ENCODE measurements around the gene CSRNP2. TPM values are rescaled to one million over a fixed set of nuclear protein-coding genes. Genes with fewer than 3 reads are reported as not detected.
A peak's percentile ranks its signal among the peaks of the same experiment; 100 is the strongest.

CSRNP2 gene
- total and polyA plus RNA-seq, 2 experiments from 2014 or later = 6.9 to 30.9 TPM

DNA sequence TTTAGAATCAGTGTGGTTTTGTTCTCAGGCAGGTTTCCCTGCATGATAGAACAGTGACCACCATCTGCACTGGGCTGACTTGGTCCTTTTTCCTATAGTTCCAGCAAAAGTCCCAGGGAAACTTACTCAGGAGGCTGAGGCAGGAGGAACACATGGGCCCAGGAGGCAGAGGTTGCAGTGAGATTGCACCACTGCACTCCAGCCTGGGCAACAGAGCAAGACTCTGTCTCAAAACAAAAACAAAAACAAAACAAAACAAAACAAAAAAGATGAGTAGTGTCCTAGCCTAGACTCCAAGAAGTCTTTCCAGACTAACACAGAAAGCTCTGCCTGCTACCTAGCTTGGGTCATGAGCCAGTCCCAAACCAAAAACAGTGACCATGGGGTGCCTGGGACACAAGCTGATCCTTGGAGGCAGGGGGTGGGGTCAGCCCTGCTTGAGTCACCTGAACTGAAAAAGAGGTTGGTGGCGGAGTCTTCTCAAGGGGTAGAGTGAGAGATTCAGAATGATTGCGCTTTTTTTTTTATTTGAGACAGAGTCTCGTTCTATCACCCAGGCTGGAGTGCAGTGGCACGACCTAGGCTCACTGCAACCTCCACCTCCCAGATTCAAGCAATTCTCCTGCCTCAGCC lies 49.8 kb downstream of the CSRNP2 start:
- no peaks in the 10 kb centered on the region for H3K9me3 Mint-ChIP-seq
- H3K36me3 Mint-ChIP-seq (ENCODE audit: low read depth) = no peaks in the 10 kb centered on the region

DNA sequence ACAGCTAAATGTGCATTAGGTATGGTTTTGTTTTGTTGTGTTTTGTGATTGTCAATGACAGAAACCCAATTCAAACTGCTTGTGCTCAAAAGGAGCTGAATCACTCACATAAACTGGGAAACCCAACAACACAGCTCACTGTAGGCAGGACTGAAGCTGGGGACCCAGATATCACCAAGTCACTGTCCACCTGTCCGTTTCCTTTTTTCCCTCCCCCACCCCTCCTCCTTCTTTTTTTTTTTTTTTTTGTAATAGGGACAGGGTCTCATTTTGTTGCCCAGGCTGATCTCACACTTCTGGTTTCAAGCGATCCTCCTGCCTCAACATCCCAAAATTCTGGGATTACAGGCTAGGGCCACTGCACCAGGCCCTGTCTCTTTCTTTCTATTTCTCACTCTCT lies 50.3 kb downstream of the CSRNP2 start:
- no peaks in the 10 kb centered on the region for H3K9me2 ChIP-seq (ENCODE audit: insufficient read depth)
- H3K27me3 Mint-ChIP-seq (ENCODE audit: insufficient read depth, low read depth, poor library complexity) = no peaks in the 10 kb centered on the region
- no peak overlapping the region for H3K4me3 ChIP-seq
- H3K36me3 ChIP-seq (ENCODE audit: insufficient read depth) = no peaks in the 10 kb centered on the region
- no peak for ATAC-seq
- no peaks in the 10 kb centered on the region for H3K79me2 ChIP-seq (replicated peaks; ENCODE audit: insufficient read depth)
- H3K4me1 Mint-ChIP-seq = peaks cover 8% of the 10 kb centered on the region
- peak overlapping the region; percentile 47 for H2AFZ ChIP-seq
- peaks cover 11% of the 10 kb centered on the region; the same call in 1 of the 2 replicates for H3K4me1 ChIP-seq (ENCODE audit: insufficient read depth)
- no peak overlapping the region for H3K4me3 Mint-ChIP-seq
- no peaks in the 10 kb centered on the region for H3K9me3 Mint-ChIP-seq
- H3K27ac Mint-ChIP-seq = no peak overlapping the region
- no peaks in the 10 kb centered on the region for H4K20me1 ChIP-seq (replicated peaks; ENCODE audit: insufficient read depth)
- DNase-seq (ENCODE audit: low spot score) = no peak
- no peak overlapping the region for H3K27ac ChIP-seq (ENCODE audit: low read depth)
- no peaks in the 10 kb centered on the region for H3F3A ChIP-seq (replicated peaks; ENCODE audit: low read depth)
- no peak overlapping the region for H3K4me2 ChIP-seq
- H3K27me3 ChIP-seq (ENCODE audit: insufficient read depth) = no peaks in the 10 kb centered on the region
- H3K36me3 Mint-ChIP-seq (ENCODE audit: low read depth) = no peaks in the 10 kb centered on the region
- TF ChIP-seq EZH2phosphoT487 (IDR thresholded peaks at IDR 0.05; ENCODE audit: unreplicated experiment) (no peak), CREB1 (CRISPR knock-in tag; IDR thresholded peaks at IDR 0.05; ENCODE audit: low read depth) (no peak), ZNF114 (CRISPR knock-in tag; IDR thresholded peaks at IDR 0.05) (no peak), EZH2 (IDR thresholded peaks at IDR 0.05; ENCODE audit: low read depth, unreplicated experiment) (no peak), STAT1 (IDR thresholded peaks at IDR 0.05; ENCODE audit: unreplicated experiment) (no peak)
- TF ChIP-seq, protein P1, sequence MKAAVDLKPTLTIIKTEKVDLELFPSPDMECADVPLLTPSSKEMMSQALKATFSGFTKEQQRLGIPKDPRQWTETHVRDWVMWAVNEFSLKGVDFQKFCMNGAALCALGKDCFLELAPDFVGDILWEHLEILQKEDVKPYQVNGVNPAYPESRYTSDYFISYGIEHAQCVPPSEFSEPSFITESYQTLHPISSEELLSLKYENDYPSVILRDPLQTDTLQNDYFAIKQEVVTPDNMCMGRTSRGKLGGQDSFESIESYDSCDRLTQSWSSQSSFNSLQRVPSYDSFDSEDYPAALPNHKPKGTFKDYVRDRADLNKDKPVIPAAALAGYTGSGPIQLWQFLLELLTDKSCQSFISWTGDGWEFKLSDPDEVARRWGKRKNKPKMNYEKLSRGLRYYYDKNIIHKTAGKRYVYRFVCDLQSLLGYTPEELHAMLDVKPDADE (IDR thresholded peaks at IDR 0.05) = no peak
- TF ChIP-seq, protein P2, sequence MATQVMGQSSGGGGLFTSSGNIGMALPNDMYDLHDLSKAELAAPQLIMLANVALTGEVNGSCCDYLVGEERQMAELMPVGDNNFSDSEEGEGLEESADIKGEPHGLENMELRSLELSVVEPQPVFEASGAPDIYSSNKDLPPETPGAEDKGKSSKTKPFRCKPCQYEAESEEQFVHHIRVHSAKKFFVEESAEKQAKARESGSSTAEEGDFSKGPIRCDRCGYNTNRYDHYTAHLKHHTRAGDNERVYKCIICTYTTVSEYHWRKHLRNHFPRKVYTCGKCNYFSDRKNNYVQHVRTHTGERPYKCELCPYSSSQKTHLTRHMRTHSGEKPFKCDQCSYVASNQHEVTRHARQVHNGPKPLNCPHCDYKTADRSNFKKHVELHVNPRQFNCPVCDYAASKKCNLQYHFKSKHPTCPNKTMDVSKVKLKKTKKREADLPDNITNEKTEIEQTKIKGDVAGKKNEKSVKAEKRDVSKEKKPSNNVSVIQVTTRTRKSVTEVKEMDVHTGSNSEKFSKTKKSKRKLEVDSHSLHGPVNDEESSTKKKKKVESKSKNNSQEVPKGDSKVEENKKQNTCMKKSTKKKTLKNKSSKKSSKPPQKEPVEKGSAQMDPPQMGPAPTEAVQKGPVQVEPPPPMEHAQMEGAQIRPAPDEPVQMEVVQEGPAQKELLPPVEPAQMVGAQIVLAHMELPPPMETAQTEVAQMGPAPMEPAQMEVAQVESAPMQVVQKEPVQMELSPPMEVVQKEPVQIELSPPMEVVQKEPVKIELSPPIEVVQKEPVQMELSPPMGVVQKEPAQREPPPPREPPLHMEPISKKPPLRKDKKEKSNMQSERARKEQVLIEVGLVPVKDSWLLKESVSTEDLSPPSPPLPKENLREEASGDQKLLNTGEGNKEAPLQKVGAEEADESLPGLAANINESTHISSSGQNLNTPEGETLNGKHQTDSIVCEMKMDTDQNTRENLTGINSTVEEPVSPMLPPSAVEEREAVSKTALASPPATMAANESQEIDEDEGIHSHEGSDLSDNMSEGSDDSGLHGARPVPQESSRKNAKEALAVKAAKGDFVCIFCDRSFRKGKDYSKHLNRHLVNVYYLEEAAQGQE (IDR thresholded peaks at IDR 0.05; ENCODE audit: unreplicated experiment) = no peak

More for the DNA sequence above, 49.8 kb downstream of the CSRNP2 start:
- Histone ChIP-seq H3K79me2 (replicated peaks; ENCODE audit: insufficient read depth) (no peaks in the 10 kb centered on the region), H3K4me2 (no peak overlapping the region), H3K4me1 (ENCODE audit: insufficient read depth) (peaks cover 9% of the 10 kb centered on the region; the same call in 1 of the 2 replicates), H3K9me2 (ENCODE audit: insufficient read depth) (no peaks in the 10 kb centered on the region), H2AFZ (peak overlapping the region; percentile 47), H3K27ac (ENCODE audit: low read depth) (no peak overlapping the region), H4K20me1 (replicated peaks; ENCODE audit: insufficient read depth) (no peaks in the 10 kb centered on the region), H3F3A (replicated peaks; ENCODE audit: low read depth) (no peaks in the 10 kb centered on the region), H3K4me3 (no peak overlapping the region), H3K27me3 (ENCODE audit: insufficient read depth) (no peaks in the 10 kb centered on the region), H3K36me3 (ENCODE audit: insufficient read depth) (no peaks in the 10 kb centered on the region)
- H3K27ac Mint-ChIP-seq = no peak overlapping the region
- TF ChIP-seq EZH2phosphoT487 (IDR thresholded peaks at IDR 0.05; ENCODE audit: unreplicated experiment) (no peak), EZH2 (IDR thresholded peaks at IDR 0.05; ENCODE audit: low read depth, unreplicated experiment) (no peak), CREB1 (CRISPR knock-in tag; IDR thresholded peaks at IDR 0.05; ENCODE audit: low read depth) (no peak), JUNB (IDR thresholded peaks at IDR 0.05; ENCODE audit: unreplicated experiment) (no peak), ZNF331 (CRISPR knock-in tag; IDR thresholded peaks at IDR 0.05; ENCODE audit: low read depth) (no peak)
- TF ChIP-seq, protein P3, sequence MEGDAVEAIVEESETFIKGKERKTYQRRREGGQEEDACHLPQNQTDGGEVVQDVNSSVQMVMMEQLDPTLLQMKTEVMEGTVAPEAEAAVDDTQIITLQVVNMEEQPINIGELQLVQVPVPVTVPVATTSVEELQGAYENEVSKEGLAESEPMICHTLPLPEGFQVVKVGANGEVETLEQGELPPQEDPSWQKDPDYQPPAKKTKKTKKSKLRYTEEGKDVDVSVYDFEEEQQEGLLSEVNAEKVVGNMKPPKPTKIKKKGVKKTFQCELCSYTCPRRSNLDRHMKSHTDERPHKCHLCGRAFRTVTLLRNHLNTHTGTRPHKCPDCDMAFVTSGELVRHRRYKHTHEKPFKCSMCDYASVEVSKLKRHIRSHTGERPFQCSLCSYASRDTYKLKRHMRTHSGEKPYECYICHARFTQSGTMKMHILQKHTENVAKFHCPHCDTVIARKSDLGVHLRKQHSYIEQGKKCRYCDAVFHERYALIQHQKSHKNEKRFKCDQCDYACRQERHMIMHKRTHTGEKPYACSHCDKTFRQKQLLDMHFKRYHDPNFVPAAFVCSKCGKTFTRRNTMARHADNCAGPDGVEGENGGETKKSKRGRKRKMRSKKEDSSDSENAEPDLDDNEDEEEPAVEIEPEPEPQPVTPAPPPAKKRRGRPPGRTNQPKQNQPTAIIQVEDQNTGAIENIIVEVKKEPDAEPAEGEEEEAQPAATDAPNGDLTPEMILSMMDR (conservative IDR thresholded peaks at IDR 0.05; ENCODE audit: low read depth in 2 of 2) = no peak
- ATAC-seq (peak; percentile 36; the same call in 1 of the 3 replicates), DNase-seq (ENCODE audit: low spot score) (no peak)
- peaks cover 4% of the 10 kb centered on the region for H3K4me1 Mint-ChIP-seq
- no peaks in the 10 kb centered on the region for H3K27me3 Mint-ChIP-seq (ENCODE audit: insufficient read depth, low read depth, poor library complexity)
- no peak overlapping the region for H3K4me3 Mint-ChIP-seq
